CD4-positive, alpha-beta T cell (primary cell): ENCODE measurements around the gene TTLL11. TPM values are rescaled to one million over a fixed set of nuclear protein-coding genes. Genes with fewer than 3 reads are reported as not detected.
"Not testable (repeated sequence)": the region's sequence is repeated elsewhere in the genome, so short reads cannot be mapped to it uniquely, and the experiment has no call there.

ENCODE experiments used
- ATAC-seq: fragments of 200-7000 bp; cut with Tn5 transposase; one replicate; pipeline ENCODE4 v1.10.0; 2022; ENCODE audit warnings: mild to moderate bottlenecking; ENCODE audit not compliant: poor library complexity
- CTCF ChIA-PET: fragments of 350-600 bp; sonication (Branson Sonifier 250); formaldehyde crosslinking; loops from one replicate; lab custom pipeline; 2021; ENCODE audit warnings: antibody characterized with exemption, inconsistent platforms; lab: Charles Lee
- POLR2A ChIA-PET: fragments of 350-600 bp; sonication (Branson Sonifier 250); formaldehyde crosslinking; loops from one replicate; lab custom pipeline; 2021; ENCODE audit warnings: antibody characterized with exemption, inconsistent platforms; lab: Charles Lee
- DNase-seq, 14 experiments: peaks; one replicate each; pipeline ENCODE4 v3.0.0-alpha.2; 2013 to 2020; ENCODE audit warnings: mixed read lengths in 2 of 14
- H3K27ac ChIP-seq, 2 donors: one replicate each; pipeline versions ENCODE4 v1.5.1 to v1.7.0; 2013; ENCODE audit warnings: low read length in 2 of 2, low read depth in 1 of 2, mild to moderate bottlenecking in 1 of 2
- H3K27me3 ChIP-seq, 2 experiments: 1 replicate in 1 of 2; 2 replicates in 1 of 2; pipeline versions ENCODE4 v1.6.1 to v1.7.0; 2013; ENCODE audit warnings: low read length in 2 of 2, control low read depth in 1 of 2, mild to moderate bottlenecking in 1 of 2, moderate library complexity in 1 of 2; ENCODE audit not compliant: insufficient read depth in 2 of 2, control insufficient read depth in 1 of 2
- H3K36me3 ChIP-seq: one replicate; pipeline ENCODE4 v1.6.1; 2013; ENCODE audit warnings: low read length, control low read depth; ENCODE audit not compliant: insufficient read depth
- H3K4me1 ChIP-seq: one replicate; pipeline ENCODE4 v1.6.1; 2013; ENCODE audit warnings: low read length, control low read depth; ENCODE audit not compliant: insufficient read depth
- H3K4me3 ChIP-seq: one replicate; pipeline ENCODE4 v1.5.1; 2013; ENCODE audit warnings: mild to moderate bottlenecking, low read length, moderate library complexity
- H3K9me3 ChIP-seq, 2 experiments: 1 replicate in 1 of 2; 2 replicates in 1 of 2; pipeline versions ENCODE4 v1.6.1 to v1.7.0; 2013; ENCODE audit warnings: low read length in 2 of 2, mild to moderate bottlenecking in 2 of 2, control low read depth in 1 of 2, moderate library complexity in 1 of 2; ENCODE audit not compliant: control insufficient read depth in 1 of 2, insufficient read depth in 1 of 2
- H3K27ac Mint-ChIP-seq: one replicate; pipeline ENCODE4 v1.8.0; 2020; ENCODE audit warnings: mixed read lengths
- H3K27me3 Mint-ChIP-seq: one replicate; pipeline ENCODE4 v1.8.0; 2021; ENCODE audit warnings: mixed read lengths
- H3K36me3 Mint-ChIP-seq: one replicate; pipeline ENCODE4 v1.8.0; 2021; ENCODE audit warnings: low read depth, mixed read lengths
- H3K4me1 Mint-ChIP-seq: one replicate; pipeline ENCODE4 v1.8.0; 2021; ENCODE audit warnings: low read depth, mixed read lengths
- H3K4me3 Mint-ChIP-seq: one replicate; pipeline ENCODE4 v1.8.0; 2020; ENCODE audit warnings: mild to moderate bottlenecking, mixed read lengths
- H3K9me3 Mint-ChIP-seq: one replicate; pipeline ENCODE4 v1.8.0; 2020; ENCODE audit warnings: mixed read lengths
- intact Hi-C, 2 experiments: fragments of 100-400 bp; cut with DNase I in 1 of 2; cut with micrococcal nuclease in 1 of 2; formaldehyde crosslinking; loops; one replicate each; pipeline versions ENCODE4 v1.15.1 to v1.9.0; 2023 to 2025; cut with DNase I, micrococcal nuclease
- total RNA-seq, 174 experiments: library from RNA in 2 of 174; stranded (reverse) in 2 of 174; gene quantifications; one replicate each; pipeline ENCODE4 v1.2.3 and lab custom pipeline; 2021 to 2026
- TF ChIP-seq, protein P1 (sequence below): fragments of 200-600 bp; IDR thresholded peaks from one replicate; pipeline ENCODE4 v1.8.0; 2022; ENCODE audit warnings: antibody characterized with exemption, mild to moderate bottlenecking

The TTLL11 gene
- total RNA-seq, 2 experiments from 2014 or later: 1.6 to 2.3 TPM

DNA sequence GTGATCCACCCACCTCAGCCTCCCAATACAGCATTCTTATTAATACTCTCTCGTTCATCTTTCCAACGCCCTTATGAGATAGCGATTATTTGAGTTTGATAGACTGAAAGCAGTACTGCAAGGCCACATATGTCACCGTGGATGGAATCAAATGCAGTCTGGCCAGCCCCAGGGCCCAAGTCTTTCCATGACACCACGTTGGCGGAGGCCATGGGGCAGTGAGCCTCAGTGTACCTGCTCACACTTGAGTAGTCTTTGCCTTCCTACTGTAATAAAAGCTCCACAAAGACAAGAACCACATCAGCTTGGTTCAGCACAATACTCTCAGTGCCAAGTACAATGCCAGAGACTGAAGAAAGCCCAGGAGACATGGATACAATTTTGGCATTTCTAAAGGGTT, 88.5 kb downstream of the TTLL11 start:
- no peak overlapping the region for H3K27ac ChIP-seq
- Mint-ChIP-seq H3K9me3 (no peaks in the 10 kb centered on the region), H3K36me3 (no peaks in the 10 kb centered on the region), H3K4me3 (no peak overlapping the region), H3K27ac (no peak overlapping the region), H3K4me1 (no peaks in the 10 kb centered on the region), H3K27me3 (no peaks in the 10 kb centered on the region)
- H3K4me1 ChIP-seq: no peaks in the 10 kb centered on the region
- no peak overlapping the region for H3K4me3 ChIP-seq
- no peaks in the 10 kb centered on the region for H3K9me3 ChIP-seq
- TF ChIP-seq, protein P1, sequence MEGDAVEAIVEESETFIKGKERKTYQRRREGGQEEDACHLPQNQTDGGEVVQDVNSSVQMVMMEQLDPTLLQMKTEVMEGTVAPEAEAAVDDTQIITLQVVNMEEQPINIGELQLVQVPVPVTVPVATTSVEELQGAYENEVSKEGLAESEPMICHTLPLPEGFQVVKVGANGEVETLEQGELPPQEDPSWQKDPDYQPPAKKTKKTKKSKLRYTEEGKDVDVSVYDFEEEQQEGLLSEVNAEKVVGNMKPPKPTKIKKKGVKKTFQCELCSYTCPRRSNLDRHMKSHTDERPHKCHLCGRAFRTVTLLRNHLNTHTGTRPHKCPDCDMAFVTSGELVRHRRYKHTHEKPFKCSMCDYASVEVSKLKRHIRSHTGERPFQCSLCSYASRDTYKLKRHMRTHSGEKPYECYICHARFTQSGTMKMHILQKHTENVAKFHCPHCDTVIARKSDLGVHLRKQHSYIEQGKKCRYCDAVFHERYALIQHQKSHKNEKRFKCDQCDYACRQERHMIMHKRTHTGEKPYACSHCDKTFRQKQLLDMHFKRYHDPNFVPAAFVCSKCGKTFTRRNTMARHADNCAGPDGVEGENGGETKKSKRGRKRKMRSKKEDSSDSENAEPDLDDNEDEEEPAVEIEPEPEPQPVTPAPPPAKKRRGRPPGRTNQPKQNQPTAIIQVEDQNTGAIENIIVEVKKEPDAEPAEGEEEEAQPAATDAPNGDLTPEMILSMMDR: no peak
- no peaks in the 10 kb centered on the region for H3K36me3 ChIP-seq
- POLR2A ChIA-PET: no interaction called here
- no peak for ATAC-seq
- DNase-seq: no peak
- no peaks in the 10 kb centered on the region for H3K27me3 ChIP-seq
- CTCF ChIA-PET: no interaction called here
- intact Hi-C loops: no loop called here

DNA sequence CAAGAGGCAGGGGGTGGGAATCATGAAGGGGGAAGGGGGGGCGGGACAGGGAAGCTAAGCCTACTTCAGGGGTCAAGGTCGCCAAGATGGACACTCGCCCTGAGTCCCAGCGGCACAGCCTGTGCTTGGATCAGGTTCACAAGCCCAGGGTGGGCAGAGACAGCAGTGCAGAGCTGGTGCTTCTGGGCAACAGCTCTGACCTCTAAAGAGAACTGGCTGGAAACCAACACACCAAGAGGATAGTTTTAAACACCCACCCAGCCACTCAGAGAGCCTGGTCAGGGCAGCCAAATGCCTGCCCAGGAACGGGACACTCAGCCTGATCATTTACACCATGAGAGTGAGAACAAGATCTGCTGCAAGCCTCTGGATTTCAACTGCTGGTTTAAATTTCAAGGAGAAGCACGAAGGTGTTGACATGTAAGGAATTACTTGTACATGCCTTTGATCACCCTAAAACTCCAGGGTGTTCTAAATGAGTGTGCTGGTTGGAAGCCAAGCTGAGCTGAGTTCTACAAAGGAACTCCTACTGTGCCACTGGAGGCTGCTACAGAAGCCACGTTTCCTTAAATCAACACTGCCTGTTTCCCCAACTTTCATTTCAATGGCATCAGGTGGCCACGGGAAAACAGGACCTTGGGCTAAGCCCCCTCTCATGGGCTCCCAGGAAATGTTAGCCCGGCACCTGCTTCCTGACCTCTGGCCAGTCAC, 91.5 kb downstream of the TTLL11 start:
- TF ChIP-seq, protein P1: no peak

DNA sequence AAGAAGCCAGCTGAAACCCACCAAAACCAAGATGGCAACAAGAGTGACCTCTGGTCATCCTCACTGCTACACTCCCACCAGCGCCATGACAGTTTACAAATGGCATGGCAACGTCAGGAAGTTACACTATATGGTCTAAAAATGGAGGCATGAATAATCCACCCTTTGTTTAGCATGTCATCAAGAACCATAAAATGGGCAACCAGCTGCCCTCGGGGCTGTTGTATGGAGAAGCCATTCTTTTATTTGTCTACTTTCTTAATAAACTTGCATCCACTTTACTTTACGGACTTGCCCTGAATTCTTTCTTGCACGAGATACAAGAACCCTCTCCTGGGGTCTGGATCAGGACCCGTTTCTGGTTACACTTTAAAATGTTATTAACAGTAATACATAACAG, 92.6 kb downstream of the TTLL11 start:
- POLR2A ChIA-PET: not testable (repeated sequence)

More for the DNA sequence above, 91.5 kb downstream of the TTLL11 start:
- no peaks in the 10 kb centered on the region for H3K9me3 ChIP-seq
- no peak overlapping the region for H3K4me3 ChIP-seq
- no peaks in the 10 kb centered on the region for H3K9me3 Mint-ChIP-seq
- no peaks in the 10 kb centered on the region for H3K36me3 ChIP-seq
- no peaks in the 10 kb centered on the region for H3K4me1 Mint-ChIP-seq
- ATAC-seq (no peak), DNase-seq (no peak)
- no peak overlapping the region for H3K4me3 Mint-ChIP-seq
- no peaks in the 10 kb centered on the region for H3K4me1 ChIP-seq
- no peak overlapping the region for H3K27ac Mint-ChIP-seq
- no peaks in the 10 kb centered on the region for H3K36me3 Mint-ChIP-seq
- intact Hi-C loops: no loop called here
- H3K27ac ChIP-seq: no peak overlapping the region
- ChIA-PET CTCF (no interaction called here), POLR2A (no interaction called here)
- H3K27me3 Mint-ChIP-seq: no peaks in the 10 kb centered on the region
- H3K27me3 ChIP-seq: no peaks in the 10 kb centered on the region

DNA sequence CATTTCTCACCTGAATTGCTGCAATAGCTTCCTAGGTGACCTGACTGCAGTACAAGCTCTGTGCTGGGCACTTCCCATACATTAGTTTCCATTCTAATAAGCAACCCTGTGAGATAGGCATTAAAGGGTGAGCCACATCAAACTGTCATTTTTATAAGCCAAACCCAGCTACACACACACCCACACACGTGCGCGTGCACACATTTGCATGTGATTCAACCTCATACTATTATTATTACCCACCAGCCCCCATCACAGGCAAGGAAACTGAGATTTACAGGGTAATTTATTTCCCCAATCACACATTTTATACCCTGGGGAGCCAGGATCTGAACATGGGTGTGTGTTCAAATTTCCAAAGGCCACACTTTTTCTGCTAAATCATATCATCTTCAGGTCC, 93.6 kb downstream of the TTLL11 start:
- intact Hi-C loops: no loop called here
- ATAC-seq: no peak
- Mint-ChIP-seq H3K27ac (no peak overlapping the region), H3K9me3 (no peaks in the 10 kb centered on the region), H3K27me3 (no peaks in the 10 kb centered on the region), H3K4me1 (no peaks in the 10 kb centered on the region), H3K4me3 (no peak overlapping the region), H3K36me3 (no peaks in the 10 kb centered on the region)
- ChIA-PET CTCF (no interaction called here), POLR2A (no interaction called here)
- Histone ChIP-seq H3K36me3 (no peaks in the 10 kb centered on the region), H3K9me3 (no peaks in the 10 kb centered on the region), H3K4me1 (no peaks in the 10 kb centered on the region), H3K4me3 (no peak overlapping the region), H3K27ac (no peak overlapping the region), H3K27me3 (no peaks in the 10 kb centered on the region)
- TF ChIP-seq, protein P1: no peak
- DNase-seq: no peak

More for the DNA sequence above, 92.6 kb downstream of the TTLL11 start:
- H3K27me3 ChIP-seq, H3K36me3 ChIP-seq, H3K9me3 Mint-ChIP-seq, H3K27ac ChIP-seq, H3K36me3 Mint-ChIP-seq, CTCF ChIA-PET, H3K4me1 ChIP-seq, intact Hi-C loops, H3K4me3 Mint-ChIP-seq, H3K4me1 Mint-ChIP-seq, ATAC-seq, H3K27me3 Mint-ChIP-seq, H3K9me3 ChIP-seq, H3K4me3 ChIP-seq, H3K27ac Mint-ChIP-seq, DNase-seq: not testable (repeated sequence)
